Renal pelvis (tissue), 12 donors: Measurements from ENCODE around the gene HOXB4. TPM values are rescaled to one million over a fixed set of nuclear protein-coding genes. Genes with fewer than 3 reads are reported as not detected.

Source experiments
- DNase-seq: peaks from one replicate; pipeline ENCODE4 v3.0.0-alpha.2; 2013
- long read RNA-seq, 16 experiments: transcript quantifications; one replicate each; lab custom pipeline, GENCODE V29; 2026
- polyA plus RNA-seq, 3 donors: library from polyadenylated mRNA; unstranded; fragments of 120-200 nt; gene quantifications; one replicate each; pipeline ENCODE4 v1.2.1, GENCODE V29; 2013; ENCODE audit not compliant: insufficient read length in 3 of 3

HOXB4 gene
- polyA plus RNA-seq, result 10 to 100 TPM; 12.7 to 22.9 (median 21.9) TPM
- long read RNA-seq, donor 1, partial matches to known transcripts, result 0 of 4 reads
- long read RNA-seq, donor 1, other reads (novel, unspliced or antisense), result 0 of 4 reads
- long read RNA-seq, donor 2, transcript HOXB4-201 (2 exons, 3,757 nt), result major isoform, 8 of 8 reads
- long read RNA-seq, donor 2, partial matches to known transcripts, result 0 of 8 reads
- long read RNA-seq, donor 2, other reads (novel, unspliced or antisense), result 0 of 8 reads
- long read RNA-seq, donor 3, partial matches to known transcripts, result 0 of 4 reads
- long read RNA-seq, donor 3, other reads (novel, unspliced or antisense), result 0 of 4 reads
- long read RNA-seq, donor 4, transcript HOXB4-201 (2 exons, 3,757 nt), result major isoform, 10 of 10 reads
- long read RNA-seq, donor 4, partial matches to known transcripts, result 0 of 10 reads
- long read RNA-seq, donor 4, other reads (novel, unspliced or antisense), result 0 of 10 reads
- long read RNA-seq, donor 5, partial matches to known transcripts, result 0 of 2 reads
- long read RNA-seq, donor 5, other reads (novel, unspliced or antisense), result 0 of 2 reads
- long read RNA-seq, donor 6, transcript HOXB4-201 (2 exons, 3,757 nt), result major isoform, 11 of 11 reads
- long read RNA-seq, donor 6, partial matches to known transcripts, result 0 of 11 reads
- long read RNA-seq, donor 6, other reads (novel, unspliced or antisense), result 0 of 11 reads
- long read RNA-seq, donor 7, transcript HOXB4-201 (2 exons, 3,757 nt), result major isoform, 8 of 8 reads
- long read RNA-seq, donor 7, partial matches to known transcripts, result 0 of 8 reads
- long read RNA-seq, donor 7, other reads (novel, unspliced or antisense), result 0 of 8 reads
- long read RNA-seq, donor 8, partial matches to known transcripts, result 0 of 1 reads
- long read RNA-seq, donor 8, other reads (novel, unspliced or antisense), result 0 of 1 reads
- long read RNA-seq, donor 9, transcript HOXB4-201 (2 exons, 3,757 nt), result major isoform, 7 of 7 reads
- long read RNA-seq, donor 9, partial matches to known transcripts, result 0 of 7 reads
- long read RNA-seq, donor 9, other reads (novel, unspliced or antisense), result 0 of 7 reads
- long read RNA-seq, donor 10, transcript HOXB4-201 (2 exons, 3,757 nt), result major isoform, 7 of 7 reads
- long read RNA-seq, donor 10, partial matches to known transcripts, result 0 of 7 reads
- long read RNA-seq, donor 10, other reads (novel, unspliced or antisense), result 0 of 7 reads
- long read RNA-seq, donor 11, partial matches to known transcripts, result 0 of 3 reads
- long read RNA-seq, donor 11, other reads (novel, unspliced or antisense), result 0 of 3 reads
- long read RNA-seq, donor 12, transcript HOXB4-201 (2 exons, 3,757 nt), result major isoform, 7 of 7 reads
- long read RNA-seq, donor 12, partial matches to known transcripts, result 0 of 7 reads
- long read RNA-seq, donor 12, other reads (novel, unspliced or antisense), result 0 of 7 reads
- long read RNA-seq, donor 13, partial matches to known transcripts, result 0 of 4 reads
- long read RNA-seq, donor 13, other reads (novel, unspliced or antisense), result 0 of 4 reads
- long read RNA-seq, donor 14, result 0 reads
- long read RNA-seq, donor 15, result 0 reads
- long read RNA-seq, donor 16, transcript HOXB4-201 (2 exons, 3,757 nt), result major isoform, 6 of 6 reads
- long read RNA-seq, donor 16, partial matches to known transcripts, result 0 of 6 reads
- long read RNA-seq, donor 16, other reads (novel, unspliced or antisense), result 0 of 6 reads

DNA sequence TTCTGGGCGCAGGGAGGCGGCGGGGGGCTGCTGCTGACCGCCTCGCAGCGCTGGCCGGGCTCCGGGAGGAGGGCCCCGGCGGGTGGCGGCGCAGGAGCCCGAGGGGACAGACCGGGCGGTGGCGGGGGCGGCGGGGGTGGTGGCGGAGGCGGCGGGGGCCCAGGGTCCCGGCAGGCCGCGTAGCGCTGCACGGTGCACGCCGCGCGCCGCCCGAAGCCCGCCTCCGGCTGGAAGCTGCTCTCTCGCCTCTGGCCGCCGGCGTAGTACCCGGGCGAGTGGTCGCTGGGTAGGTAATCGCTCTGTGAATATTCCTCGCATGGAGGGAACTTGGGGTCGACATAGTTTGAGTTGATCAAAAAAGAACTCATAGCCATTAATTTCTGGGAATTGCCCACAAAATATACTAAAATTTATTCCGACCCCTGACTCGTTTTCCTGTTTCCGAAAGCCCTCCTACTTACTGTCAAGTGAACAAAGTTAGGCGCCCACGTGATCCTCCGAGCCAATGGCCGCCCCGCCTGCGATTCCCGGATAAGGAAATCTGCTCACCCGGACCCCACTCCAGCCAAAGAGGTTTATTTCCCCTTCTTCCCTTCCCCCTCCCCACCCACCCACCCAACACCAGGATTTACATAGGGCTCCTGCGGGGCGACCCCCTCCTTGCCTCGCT is at the start of gene HOXB4:
HOXB4 (minus strand) TSS at position 405 of the 670 bp plus-strand sequence; CDS start at position 374, 31 bp downstream.
- DNase-seq, result peak; percentile 90

DNA sequence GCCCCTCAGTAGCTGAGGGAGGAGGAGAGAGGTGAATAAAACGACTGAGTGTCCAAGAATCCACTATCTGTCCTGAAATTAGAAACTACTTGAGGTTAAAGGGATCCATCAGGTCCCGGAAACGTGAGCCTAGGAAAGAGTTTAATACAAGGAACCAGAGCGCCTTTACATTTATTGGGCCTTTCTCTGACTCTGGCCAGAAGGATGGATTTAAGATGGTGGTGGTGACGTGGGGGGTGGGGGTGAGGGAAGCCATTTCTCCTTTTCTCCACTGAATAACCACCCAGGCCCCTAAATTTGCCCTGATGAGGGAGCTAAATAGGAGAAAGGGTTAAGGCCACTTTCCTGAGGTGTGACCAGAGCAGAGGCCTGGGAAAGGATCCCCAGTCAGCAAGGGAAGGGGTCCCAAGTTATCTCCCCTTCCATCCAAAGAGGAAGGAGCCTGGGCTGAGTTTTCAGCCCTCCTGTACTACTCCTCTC is 49.0 kb upstream of the HOXB4 start:
- DNase-seq, result no peak

DNA sequence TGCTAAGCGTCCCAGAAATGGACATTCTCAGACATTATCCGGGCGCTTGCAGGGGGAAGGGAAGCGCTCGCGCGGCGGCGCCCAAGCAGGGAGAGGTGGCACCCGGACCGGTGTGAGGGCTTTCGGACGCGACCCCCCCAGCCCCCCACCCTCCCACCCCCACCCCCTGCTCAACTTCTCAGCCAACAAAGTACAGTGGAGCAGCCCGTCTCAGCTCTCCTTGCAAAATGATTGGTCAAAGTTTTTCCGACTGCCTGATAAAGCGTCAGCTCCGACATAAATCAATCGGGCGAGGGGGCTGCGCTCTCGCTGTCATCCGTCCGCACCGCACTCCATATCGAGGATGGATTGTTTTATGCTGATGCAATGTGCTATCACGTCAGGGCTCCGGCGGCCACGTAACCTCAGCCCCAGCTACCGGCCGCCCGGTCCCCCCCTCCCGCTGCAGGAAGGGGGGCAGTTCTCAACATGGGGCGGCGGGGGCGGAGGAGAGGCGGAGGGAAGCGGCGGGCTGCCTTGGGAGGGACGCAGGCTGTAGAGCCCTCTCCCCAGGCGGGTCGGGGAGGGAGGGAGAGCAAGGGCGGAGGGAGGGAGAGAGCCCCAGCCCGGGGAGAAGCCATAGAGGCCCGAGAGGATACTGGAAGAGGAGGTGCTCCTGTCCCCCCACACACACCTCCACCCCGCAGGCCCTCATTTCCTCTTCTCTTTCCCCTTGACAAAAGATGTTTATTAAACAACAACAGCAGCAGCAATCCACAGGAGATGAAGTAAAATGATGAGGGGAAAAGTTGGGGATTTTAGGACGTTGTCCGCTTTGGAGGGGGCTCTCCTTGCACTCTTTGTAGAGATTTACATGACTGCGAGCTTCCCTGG is 48.3 kb upstream of the HOXB4 start, which contains the start of gene HOXB9:
HOXB9 (minus strand) TSS at position 114 of the 873 bp plus-strand sequence; CDS start at position 25, 89 bp downstream.
- no peak for DNase-seq

DNA sequence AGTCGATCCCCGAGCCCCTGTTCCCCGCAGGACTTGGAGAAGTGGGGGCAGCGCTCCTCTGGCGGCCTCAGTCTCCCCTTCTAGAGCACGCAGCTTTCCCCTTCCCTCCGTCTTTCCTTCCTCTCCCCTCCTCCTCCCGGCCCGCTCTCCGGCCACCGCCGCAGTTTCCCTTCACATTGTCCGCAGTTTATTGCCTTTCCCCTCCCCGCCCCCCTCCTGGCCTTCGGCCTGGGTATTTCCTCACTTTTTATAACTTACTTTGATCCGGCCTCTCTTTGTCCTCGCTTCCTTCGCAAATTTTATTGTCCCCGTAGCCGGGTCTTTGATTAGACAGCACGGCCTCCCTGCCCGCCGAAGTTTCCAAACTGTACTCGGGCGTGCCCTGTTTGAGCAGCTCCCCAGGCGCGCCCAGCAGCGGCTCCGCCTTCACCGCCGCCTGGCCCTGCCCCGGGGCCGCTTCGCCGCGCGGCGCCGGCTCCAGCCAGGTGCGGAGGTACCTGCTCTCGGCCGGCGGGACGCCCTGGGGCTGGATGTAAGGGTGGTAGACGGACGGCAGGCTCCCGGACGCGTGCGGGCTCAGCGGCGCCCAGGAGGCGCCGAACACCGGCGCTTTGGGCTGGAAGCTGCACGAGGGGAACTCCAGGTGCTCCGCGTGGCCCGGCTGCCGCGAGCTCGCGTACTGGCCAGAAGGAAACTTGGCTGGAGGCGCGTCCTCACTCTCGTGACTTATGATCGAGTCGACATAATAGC is 47.5 kb upstream of the HOXB4 start:
- DNase-seq, result no peak

DNA sequence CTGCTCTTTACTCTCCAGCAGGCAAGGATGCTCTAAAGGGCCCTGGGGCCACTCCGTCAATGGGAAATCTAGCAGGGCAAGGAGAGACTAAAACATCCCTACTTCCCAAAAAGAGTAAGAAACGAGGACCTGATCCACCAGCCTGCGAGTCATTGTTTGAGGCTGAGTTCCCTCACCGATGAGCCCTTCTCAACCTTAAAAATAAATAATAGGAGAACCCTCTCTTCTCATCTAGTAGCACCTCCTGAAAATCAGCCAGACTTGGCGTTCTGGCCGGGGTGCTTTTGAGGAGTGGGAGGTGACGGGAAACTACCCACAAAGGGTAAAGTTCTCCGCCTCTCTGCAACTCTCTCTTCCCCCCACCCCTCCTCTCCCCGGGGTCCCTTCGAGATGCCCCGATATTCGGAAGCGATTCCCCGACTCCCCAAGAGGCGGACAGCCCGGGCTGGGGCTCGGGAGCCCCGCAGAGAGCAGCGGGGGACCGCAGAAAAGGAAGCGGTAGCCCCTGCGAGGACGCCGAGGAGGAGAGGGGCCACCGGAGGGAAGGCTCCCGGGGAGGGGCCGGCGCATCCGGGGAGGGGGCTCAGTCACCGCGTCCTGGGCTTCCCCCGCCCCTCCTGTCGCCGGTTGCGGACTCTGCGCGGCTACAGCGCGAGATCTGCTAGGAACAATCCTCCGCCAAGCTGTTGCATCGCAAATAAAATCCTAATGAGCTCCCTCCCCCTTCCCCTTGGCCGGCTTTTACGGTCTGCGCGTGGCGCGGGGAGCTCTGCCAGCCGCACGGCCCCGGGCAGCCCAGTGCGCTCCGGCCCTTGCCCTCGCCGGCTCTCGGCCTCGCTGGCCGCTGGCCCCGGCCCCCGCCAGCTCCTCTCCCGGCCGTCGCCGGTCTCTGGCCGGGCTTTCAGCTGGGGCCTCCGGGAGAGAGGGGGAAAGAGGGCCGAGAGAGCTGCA is 46.7 kb upstream of the HOXB4 start:
- DNase-seq, result no peak

DNA sequence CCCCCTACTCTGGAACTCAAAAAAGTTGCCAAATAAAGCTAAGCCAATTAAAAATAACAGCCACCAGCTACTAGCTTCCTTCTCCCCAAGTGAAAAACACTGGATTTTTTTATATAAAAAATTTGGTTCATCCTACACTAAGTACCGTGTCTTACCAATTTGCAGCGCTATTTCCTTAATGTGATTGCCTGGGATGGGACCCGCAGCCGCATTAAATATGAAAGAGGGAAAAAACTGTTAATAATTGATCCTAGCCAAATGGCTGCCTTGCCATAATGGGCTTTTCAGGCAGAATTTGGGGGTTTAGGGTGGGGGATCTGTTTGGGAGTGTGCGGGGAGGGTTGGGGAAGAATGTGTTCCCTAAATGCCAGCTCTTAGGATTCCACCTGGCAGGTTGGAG is 46.0 kb upstream of the HOXB4 start:
- no peak for DNase-seq

DNA sequence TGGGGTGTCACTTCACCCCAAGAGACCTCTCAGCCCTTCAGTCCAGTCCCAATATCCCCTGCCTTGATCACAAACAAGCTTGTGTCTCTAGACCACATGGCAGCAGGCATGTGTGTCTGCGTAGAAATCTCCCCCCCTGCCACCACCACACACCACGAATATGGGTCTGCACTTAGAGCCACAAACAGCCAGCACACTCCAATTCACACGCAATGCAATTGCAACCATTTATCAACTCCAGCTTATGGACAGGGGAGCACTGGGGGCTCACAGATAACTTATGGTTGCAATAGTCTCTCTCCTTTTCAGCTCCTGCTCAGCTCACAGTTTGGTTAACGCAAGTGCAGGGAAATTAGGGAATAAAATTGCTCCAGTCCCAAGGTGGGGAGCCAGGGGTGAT is 45.4 kb upstream of the HOXB4 start:
- DNase-seq, result no peak

DNA sequence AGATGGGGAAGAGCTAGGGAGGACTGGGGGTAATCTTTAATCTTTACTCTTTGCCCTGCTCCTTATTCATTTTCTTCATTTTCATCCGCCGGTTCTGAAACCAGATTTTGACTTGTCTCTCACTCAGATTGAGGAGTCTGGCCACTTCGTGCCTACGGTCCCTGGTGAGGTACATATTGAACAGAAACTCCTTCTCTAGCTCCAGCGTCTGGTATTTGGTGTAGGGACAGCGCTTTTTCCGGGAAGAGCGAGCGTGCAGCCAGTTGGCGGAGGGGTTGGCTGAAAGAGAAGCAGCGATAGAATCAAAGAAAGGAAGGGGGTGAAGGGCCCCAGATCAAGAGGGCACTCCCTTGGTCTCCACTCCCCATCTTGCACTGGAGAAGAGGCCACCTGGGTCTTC is 44.7 kb upstream of the HOXB4 start:
- DNase-seq, result no peak

DNA sequence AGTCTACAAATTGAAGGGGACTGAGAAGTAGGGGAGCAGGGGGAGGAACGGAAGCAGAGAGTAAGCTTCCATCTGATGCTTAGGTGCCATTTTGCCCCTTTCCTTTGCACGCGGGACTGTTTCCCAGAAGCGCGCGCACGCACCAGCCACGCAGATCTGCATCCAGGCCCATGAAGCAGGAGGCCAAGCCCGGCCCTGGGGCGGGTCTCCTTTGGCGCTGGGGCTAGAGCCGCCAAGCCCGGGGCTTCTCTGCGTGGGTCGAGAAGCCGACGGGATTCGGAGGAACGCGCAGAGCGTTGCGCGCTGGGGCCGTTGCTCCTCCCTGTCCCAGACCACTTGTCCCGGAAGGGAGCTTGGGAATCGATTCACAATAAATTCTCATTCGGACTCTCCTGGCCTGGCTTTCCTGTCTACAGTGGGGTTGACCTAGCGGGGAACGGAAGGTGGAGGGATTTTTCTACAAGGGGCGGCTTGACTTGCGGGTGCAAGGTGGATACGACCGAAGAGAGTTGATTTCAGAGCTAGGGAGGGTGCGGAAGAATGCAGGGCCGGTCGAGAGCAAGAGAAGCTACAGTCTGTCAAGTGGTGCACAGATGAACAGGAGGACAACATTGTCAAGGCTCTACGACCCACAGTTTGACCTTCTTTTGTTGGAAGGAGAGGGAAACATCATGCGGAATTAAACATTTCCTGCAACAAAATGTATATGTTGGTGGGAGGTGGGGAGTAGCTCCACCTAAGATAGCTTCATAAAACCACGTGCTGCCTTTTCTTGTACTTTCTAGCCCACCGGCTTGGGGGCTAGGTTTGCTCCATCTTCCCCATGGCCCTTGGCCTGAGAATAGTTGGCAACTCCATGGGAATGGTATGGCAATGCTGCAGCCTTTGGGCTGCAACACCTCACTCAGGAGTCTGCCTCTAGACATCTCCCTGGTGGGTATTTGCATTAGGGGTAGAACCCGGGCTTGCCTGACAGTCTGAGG is 43.6 kb upstream of the HOXB4 start:
- DNase-seq, result no peak

DNA sequence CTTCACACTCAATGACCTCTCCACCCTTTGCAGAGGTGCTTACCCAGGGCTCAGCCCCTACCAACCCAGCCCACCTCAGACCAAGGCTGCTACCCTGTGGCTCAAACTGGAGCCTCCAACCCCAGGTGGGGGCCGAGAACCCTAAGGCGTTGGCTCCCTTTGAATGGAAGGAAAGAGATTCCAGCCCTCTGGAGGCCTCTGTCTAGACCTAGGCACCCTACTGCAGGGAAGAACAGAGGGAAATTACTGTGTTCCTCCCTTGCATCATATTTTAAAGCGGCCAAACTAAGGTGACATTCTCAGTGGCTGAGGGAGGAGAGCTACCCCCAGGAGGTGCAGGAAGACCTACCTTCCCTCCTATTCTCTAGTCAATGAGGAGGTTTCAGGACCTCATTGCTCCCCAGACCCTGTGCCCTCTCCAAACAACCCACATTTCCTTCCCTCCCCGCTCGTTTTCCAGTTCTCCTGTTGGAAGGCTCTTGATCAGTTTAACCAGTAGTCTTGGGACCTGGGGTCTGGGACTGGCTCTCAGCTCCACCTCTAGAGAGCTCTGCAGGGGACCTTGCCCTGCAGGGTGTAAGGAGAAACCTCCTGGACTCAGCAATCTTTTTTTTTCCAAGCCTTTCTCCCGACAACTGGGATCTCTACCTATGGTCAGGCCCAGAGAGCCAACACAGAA is 42.5 kb upstream of the HOXB4 start:
- no peak for DNase-seq

DNA sequence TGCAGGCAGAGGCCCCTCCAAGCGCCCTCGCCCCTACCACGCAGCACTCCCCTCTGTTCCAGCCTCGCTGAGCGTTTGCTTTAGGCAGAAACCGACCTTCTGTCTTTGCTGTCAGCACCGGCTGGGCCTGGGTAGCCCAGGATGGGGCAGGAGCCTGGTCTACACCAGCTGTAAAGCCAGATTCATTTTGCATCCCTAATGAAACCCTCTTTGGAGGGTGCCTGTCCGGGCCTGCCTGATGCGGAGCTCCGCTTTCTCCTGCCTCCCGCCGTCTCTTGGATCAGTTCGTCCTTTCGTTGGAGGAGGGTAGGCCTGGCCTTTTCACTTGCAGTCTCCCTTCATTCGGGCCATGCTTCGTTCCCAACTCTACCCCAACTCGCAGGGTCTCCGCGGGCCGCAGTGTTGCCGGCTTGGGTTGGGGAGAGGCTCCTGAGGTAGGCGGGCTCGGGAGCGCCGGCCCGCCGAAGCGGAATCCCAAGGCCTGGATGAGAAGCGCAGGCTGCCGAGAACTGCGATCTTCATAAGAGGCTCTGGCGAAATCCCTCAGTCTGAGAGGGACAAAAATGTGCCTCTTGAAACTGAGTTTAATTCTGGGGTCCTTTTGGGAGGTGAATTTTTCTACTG is 41.8 kb upstream of the HOXB4 start:
- DNase-seq, result no peak

DNA sequence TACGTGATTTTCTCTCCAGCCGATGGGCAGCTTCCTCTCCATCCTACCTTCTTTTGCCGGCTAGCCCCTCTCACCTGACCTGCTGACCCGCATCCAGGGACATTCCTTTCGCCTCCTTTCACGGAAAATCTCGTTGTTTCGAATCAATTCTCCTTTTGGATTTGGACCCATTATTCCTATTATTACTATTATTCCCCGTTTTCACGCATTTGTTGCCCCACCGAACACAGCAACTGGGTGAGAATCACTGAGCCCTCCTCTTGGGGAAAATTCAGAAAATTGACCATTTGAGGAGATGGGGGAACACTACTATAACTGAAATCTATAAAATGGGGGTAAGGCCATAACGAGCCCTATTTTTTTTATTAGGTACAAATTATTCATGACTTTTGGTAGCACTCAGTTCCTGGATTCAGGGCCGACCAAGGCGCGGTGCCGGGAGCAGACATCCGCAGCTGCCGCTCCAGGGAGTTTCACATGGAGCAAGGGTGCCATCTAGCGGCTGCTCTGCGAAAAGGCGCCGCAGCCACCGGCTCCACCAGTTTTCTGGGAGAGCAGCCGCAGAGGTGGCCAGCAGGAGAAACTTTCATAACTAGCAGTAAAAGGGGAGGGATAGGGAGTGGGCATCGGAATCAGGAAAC is 40.2 kb upstream of the HOXB4 start:
- DNase-seq, result peak; percentile 92

DNA sequence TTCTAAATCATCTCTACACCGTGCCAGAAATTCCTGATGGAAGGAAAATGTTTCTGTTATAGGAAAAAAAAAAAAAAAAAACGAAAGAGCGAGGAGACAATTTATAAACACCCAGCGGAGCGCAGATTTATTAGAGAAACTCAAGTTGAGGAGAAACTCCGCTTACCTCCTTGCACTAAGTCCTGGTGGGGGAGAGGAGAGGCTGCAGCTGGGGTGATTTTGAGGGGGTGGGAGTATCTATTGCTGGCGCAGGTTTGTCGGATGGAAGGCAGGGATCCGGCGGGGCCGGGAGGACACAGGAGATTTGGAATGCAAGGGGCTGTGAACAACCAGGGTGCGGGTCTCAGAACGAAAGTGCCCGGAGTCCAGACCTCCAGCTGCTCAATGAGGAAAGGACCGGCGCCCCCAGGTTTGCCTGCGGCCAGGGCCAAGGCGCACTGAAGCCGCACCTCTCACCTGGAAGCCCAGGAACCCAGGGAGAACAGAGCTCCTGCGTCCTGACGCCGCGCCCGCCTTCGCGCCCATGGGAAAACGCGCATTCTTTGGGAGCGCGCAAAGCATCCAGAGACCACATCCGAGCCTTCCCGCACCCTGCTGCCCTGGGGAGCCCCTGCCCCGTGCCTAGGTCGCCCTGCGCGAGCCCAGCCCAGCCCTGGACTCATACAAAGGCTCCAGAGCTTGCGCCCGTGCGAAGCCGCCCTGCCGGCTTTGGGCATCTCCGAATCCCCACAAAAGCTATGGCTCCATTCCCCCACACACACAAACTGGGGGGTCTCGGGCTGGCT is 39.5 kb upstream of the HOXB4 start:
- DNase-seq, result no peak
